Nephron (organoid): ENCODE results near the gene TMEM147.

Source experiments
- H3K27ac Mint-ChIP-seq, 3 experiments: 2 replicates each; pipeline ENCODE4 v1.8.0; 2020; ENCODE audit warnings: mixed read lengths in 3 of 3, mild to moderate bottlenecking in 2 of 3, moderate library complexity in 1 of 3
- H3K27me3 Mint-ChIP-seq: 2 replicates; pipeline ENCODE4 v1.8.0; 2021; ENCODE audit warnings: low read depth, mild to moderate bottlenecking, moderate library complexity, mixed read lengths
- H3K36me3 Mint-ChIP-seq: 2 replicates; pipeline ENCODE4 v1.8.0; 2020; ENCODE audit warnings: low read depth, mixed read lengths
- H3K4me1 Mint-ChIP-seq: 2 replicates; pipeline ENCODE4 v1.8.0; 2020; ENCODE audit warnings: mixed read lengths
- H3K4me3 Mint-ChIP-seq, 3 experiments: 2 replicates each; pipeline ENCODE4 v1.8.0; 2020; ENCODE audit warnings: mild to moderate bottlenecking in 3 of 3, mixed read lengths in 3 of 3, moderate library complexity in 2 of 3
- H3K9me3 Mint-ChIP-seq: 2 replicates; pipeline ENCODE4 v1.8.0; 2020; ENCODE audit warnings: mixed read lengths
- CTCF ChIP-seq, 3 experiments: fragments of 200-600 bp; sonication (generic); IDR thresholded peaks; one replicate each; pipeline ENCODE4 v1.5.0; 2021; ENCODE audit warnings: antibody characterized with exemption in 3 of 3; ENCODE audit not compliant: unreplicated experiment in 3 of 3

Gene TMEM147

GRCh38 chr19:35531291-35531690 lies 14.1 kb upstream of the TMEM147 start:
- Mint-ChIP-seq H3K27ac (no peak overlapping the region), H3K9me3 (no peaks in the 10 kb centered on the region), H3K4me1 (no peaks in the 10 kb centered on the region), H3K36me3 (no peaks in the 10 kb centered on the region), H3K27me3 (peaks cover 12% of the 10 kb centered on the region), H3K4me3 (no peak overlapping the region)
- no peak for TF ChIP-seq CTCF (IDR thresholded peaks at IDR 0.05; ENCODE audit: unreplicated experiment in 3 of 3)

GRCh38 chr19:35533201-35533821 lies 12.1 kb upstream of the TMEM147 start, which contains the start of gene GAPDHS:
Gene GAPDHS (plus strand): TSS chr19:35533456. CDS start chr19:35533528, 72 bp downstream.
- Mint-ChIP-seq H3K27me3 (peaks cover 16% of the 10 kb centered on the region), H3K4me3 (no peak within 1 kb of the TSS), H3K4me1 (no peaks in the 10 kb centered on the region), H3K27ac (no peak within 1 kb of the TSS), H3K36me3 (no peaks in the 10 kb centered on the region), H3K9me3 (no peaks in the 10 kb centered on the region)
- TF ChIP-seq CTCF (IDR thresholded peaks at IDR 0.05; ENCODE audit: unreplicated experiment in 3 of 3), result no peak

GRCh38 chr19:35533822-35534392 lies 11.5 kb upstream of the TMEM147 start:
- no peak overlapping the region for H3K4me3 Mint-ChIP-seq

GRCh38 chr19:35534803-35535480 lies 10.5 kb upstream of the TMEM147 start:
- no peak overlapping the region for H3K27ac Mint-ChIP-seq
- no peaks in the 10 kb centered on the region for H3K4me1 Mint-ChIP-seq
- no peaks in the 10 kb centered on the region for H3K36me3 Mint-ChIP-seq
- no peak for TF ChIP-seq CTCF (IDR thresholded peaks at IDR 0.05; ENCODE audit: unreplicated experiment in 3 of 3)
- no peak overlapping the region for H3K4me3 Mint-ChIP-seq
- peaks cover 16% of the 10 kb centered on the region for H3K27me3 Mint-ChIP-seq
- no peaks in the 10 kb centered on the region for H3K9me3 Mint-ChIP-seq

More at GRCh38 chr19:35533822-35534392, 11.5 kb upstream of the TMEM147 start:
- Mint-ChIP-seq H3K27ac (no peak overlapping the region), H3K4me1 (no peaks in the 10 kb centered on the region), H3K27me3 (peaks cover 16% of the 10 kb centered on the region), H3K36me3 (no peaks in the 10 kb centered on the region), H3K9me3 (no peaks in the 10 kb centered on the region)
- TF ChIP-seq CTCF (IDR thresholded peaks at IDR 0.05; ENCODE audit: unreplicated experiment in 3 of 3), result no peak

GRCh38 chr19:35539314-35539713 lies 6.1 kb upstream of the TMEM147 start:
- Mint-ChIP-seq H3K27me3 (peaks cover 4% of the 10 kb centered on the region), H3K36me3 (peaks cover 9% of the 10 kb centered on the region), H3K27ac (no peak overlapping the region), H3K9me3 (no peaks in the 10 kb centered on the region), H3K4me1 (peaks cover under 1% of the 10 kb centered on the region), H3K4me3 (peak overlapping the region in 1 of 3 experiments; percentile 61)
- TF ChIP-seq CTCF (IDR thresholded peaks at IDR 0.05; ENCODE audit: unreplicated experiment in 3 of 3), result no peak
